ENCODE results near the gene TRIM28. TPM values are rescaled to one million over a fixed set of nuclear protein-coding genes. Genes with fewer than 3 reads are reported as not detected.

Gene TRIM28
- total RNA-seq, 1 donor from 2014 or later: 454 TPM

DNA sequence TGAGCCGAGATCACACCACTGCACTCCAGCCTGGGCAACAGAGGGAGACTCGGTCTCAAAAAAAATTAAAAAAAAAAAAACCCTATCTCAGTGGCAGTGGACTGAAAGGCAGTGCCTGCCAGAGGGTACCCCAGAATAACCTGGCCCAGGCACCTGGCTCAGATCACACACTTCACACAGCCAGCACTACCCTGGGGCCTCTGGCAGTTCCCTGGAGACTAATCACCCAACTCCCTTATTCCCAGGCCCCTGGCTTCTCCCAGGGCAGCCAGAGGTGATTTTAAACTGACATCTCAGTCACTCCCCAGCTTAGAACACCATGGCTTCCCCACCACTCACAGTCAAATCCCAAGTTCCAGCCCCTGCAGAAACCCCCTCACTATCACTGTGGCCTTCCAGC lies 28.6 kb upstream of the TRIM28 start:
- TF ChIP-seq, protein P1, sequence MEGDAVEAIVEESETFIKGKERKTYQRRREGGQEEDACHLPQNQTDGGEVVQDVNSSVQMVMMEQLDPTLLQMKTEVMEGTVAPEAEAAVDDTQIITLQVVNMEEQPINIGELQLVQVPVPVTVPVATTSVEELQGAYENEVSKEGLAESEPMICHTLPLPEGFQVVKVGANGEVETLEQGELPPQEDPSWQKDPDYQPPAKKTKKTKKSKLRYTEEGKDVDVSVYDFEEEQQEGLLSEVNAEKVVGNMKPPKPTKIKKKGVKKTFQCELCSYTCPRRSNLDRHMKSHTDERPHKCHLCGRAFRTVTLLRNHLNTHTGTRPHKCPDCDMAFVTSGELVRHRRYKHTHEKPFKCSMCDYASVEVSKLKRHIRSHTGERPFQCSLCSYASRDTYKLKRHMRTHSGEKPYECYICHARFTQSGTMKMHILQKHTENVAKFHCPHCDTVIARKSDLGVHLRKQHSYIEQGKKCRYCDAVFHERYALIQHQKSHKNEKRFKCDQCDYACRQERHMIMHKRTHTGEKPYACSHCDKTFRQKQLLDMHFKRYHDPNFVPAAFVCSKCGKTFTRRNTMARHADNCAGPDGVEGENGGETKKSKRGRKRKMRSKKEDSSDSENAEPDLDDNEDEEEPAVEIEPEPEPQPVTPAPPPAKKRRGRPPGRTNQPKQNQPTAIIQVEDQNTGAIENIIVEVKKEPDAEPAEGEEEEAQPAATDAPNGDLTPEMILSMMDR (conservative IDR thresholded peaks at IDR 0.05; ENCODE audit: low read depth, low read length): no peak
- no peak for DNase-seq (ENCODE audit: low read depth)
- no peak overlapping the region for H3K4me3 ChIP-seq (ENCODE audit: low read depth, low read length)

DNA sequence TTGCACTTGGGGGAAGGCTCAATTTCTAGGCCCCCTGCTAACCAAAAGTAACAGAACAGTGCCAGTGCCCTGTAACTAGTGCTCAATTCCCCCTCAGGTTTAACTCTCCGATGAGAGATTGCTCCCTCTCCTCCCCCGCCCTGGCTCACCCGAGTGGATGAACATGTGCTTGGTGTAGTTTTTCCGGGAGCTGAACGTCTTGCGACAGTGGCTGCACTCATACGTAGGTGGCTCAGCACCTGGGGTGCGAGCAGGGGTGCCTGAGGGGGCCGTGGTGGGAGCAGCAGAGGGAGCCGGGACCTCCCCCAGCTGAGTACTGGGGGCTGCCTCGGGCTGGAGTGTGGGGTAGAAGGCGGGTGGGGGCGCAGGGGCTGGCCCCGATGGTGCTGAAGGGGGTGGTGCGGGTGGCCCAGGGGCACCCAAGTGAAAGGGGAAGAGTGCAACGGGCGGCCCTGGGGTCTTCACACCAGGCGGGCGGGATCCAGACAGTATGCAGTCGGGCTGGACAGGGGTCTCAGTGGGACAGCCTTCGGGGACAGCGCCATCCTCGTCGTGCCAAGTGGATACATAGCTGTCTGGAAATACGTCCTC lies 27.5 kb upstream of the TRIM28 start:
- H3K4me3 ChIP-seq (ENCODE audit: low read depth, low read length): no peak overlapping the region
- TF ChIP-seq, protein P1 (conservative IDR thresholded peaks at IDR 0.05; ENCODE audit: low read depth, low read length): no peak

DNA sequence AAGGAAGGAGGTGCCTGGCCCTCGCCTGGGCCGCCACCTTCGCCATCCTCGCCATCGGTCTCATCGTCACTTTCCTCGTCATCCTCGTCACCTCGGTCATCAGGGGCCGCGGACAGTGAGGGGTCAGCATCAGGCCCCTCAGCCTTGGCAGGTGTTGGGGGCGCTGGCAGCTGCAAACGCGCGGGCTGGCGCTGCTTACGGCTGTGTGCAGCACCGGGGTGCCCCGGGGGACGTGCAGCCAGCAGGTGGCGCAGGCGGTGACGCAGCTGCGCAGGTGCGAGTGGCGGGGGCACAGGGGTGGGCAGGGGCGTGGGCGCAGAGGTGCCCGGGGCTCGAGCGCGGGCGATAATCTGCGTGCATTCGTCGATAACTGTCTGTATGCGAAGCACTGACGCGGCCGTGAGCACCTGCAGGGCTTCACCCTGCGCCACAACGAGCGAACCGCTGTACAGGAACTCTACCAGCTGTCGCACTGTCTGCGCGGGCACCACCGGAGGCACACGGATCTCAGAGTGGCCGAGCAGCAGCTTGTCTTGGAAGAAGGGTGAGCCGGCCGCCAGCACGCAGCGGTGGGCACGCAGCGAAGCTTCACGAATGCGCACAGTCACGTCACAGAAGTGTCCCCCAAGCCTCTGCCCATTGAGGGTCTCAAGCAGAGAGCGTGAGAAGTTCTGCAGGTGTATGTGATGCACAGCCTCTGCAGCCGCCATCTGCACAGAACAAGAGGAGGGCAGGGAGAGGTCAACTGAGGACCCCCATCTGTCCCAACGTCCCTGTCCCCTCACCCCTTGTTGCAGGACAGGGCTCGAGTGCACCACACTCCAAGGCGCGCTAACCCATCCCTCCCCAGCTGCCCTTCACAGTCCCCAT lies 26.7 kb upstream of the TRIM28 start:
- TF ChIP-seq, protein P1 (conservative IDR thresholded peaks at IDR 0.05; ENCODE audit: low read depth, low read length): no peak

More for the DNA sequence above, 27.5 kb upstream of the TRIM28 start:
- DNase-seq (ENCODE audit: low read depth): no peak

DNA sequence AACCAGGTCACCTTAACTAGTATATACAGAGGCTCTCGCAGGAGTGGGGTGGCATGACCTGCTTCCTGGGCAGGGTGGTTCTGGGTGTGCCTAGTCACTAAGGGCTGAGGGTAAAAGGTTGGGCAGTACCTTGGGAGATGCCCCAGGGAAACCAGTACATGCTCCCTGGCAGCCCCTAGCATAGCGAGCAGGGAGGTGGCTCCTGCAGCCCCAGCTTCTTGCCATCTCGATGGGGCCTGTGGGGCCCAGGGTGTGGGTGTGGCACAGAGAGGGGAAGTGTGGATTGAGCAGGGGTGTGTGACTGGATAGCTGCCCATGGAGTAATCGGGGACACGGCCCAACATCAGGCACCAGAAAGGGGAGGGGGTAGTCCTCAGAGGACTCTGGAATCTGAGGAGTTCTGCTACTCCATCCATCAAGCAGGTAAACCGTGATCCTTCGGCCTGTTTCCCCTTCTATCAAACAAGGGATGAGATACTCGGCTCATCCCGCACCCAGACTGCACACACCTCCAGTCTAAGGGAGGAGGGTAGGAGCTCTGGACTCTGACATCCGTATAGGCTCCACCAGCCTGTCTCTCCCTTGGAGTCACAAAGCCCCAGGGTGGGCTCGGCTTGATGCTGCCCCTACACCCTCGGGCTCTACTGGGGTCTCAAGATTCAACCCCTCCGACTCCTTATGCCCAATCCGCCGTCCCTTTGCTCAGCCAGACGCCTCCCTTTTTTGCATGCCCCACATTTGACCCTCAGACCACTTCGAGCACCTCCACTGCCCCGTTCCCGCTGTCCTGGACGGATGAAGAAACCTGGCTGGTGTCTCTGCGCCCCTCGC lies 25.4 kb upstream of the TRIM28 start:
- peak overlapping the region; percentile 86 for H3K4me3 ChIP-seq (ENCODE audit: low read depth, low read length)
- TF ChIP-seq, protein P1 (conservative IDR thresholded peaks at IDR 0.05; ENCODE audit: low read depth, low read length): no peak
- DNase-seq (ENCODE audit: low read depth): no peak

More for the DNA sequence above, 26.7 kb upstream of the TRIM28 start:
- no peak for DNase-seq (ENCODE audit: low read depth)
- no peak overlapping the region for H3K4me3 ChIP-seq (ENCODE audit: low read depth, low read length)

DNA sequence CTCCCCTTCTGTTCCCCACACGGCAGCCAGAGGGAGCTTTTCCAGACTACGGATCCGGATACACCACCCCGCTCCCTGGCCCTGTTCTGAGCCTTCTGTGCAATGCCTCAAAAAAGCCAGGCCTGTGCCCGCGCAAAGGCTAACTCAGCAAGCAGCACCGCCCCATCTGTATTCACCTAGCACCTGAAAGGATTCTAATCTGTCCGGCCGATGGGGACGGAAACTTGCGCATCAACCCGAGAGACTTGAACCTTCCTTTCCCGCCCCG lies 24.8 kb upstream of the TRIM28 start:
- peak overlapping the region; percentile 86 for H3K4me3 ChIP-seq (ENCODE audit: low read depth, low read length)
- TF ChIP-seq, protein P1 (conservative IDR thresholded peaks at IDR 0.05; ENCODE audit: low read depth, low read length): peak; percentile 76
- DNase-seq (ENCODE audit: low read depth): peak; percentile 6

DNA sequence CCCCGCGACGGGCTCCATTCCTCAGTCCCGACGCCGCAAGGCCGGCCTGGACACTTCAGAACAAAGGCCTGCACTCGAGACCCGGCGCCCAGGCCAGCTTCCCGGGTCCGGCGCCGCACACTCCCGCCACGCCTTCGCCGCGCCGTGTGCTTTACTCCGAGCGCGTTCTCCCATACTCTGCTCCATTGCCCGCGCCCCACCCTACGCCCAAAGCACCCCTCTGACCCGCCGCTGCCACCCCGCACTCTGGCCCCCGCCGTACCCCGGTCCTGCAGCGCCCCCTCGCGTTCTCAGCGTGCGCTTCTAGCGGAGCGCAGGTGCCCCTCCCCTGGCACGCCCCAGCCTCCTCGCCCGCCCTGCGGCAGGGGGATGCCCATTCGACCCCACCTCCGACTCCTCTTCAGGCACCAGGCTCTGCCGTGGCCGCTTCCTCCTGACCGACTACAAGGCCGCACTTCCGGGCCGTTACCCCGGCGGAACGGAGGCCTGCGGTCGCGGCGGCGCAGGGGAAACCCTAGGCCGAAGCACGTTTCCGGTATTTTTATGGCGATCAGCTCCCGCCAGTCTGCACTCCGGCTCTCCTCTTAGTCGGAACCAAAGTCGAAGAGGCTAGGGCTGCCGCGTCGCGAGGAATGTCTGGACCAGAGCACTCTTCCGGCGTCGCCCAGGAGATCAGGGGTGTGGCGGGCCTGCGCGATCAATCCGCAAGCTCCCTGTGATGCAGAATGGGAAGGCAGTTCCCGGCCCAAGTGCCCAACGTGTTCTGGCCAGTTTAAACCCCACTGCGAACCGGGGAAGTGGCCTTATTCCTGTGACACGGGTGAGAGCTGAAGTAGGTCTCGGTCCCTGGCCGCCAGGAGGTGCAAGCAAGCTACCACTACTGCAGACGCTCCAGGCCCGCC lies 24.3 kb upstream of the TRIM28 start, which contains the start of gene ZBTB45:
Gene ZBTB45 (minus strand): TSS at position 456 of the 902 bp plus-strand sequence. CDS start 2,137 bp downstream, outside the sequence.
- peak within 1 kb of the TSS; percentile 86 for H3K4me3 ChIP-seq (ENCODE audit: low read depth, low read length)
- DNase-seq (ENCODE audit: low read depth): peak; percentile 82
- TF ChIP-seq, protein P1 (conservative IDR thresholded peaks at IDR 0.05; ENCODE audit: low read depth, low read length): peak; percentile 73
